ENCODE results near the gene TMSB15A.

DNA sequence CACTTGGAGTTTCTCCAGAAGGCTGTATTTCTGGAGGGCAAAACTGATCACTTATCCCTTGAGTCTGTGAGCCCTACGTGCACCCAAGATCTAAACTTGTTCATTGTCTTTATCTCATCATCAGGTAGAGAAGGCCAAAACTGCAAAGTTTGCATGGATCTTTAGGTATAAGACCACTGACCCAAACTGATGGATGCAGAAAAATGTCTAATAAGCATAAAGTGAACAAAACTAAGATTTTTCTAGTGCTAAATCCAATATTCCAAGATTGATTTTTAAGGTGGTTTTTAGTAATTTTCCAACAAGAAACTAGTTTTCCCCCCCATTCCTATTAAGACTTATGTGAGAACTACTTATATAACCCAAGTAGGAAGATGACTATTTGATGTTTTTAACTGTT lies 2.0 kb downstream of the TMSB15A start:
- no peak for TF ChIP-seq POLR2A (IDR thresholded peaks at IDR 0.05; ENCODE audit: low read depth, low read length)
- no peak for TF ChIP-seq POLR2AphosphoS5 (IDR thresholded peaks at IDR 0.05; ENCODE audit: low read depth, low read length)
- no peak for TF ChIP-seq TAF1 (IDR thresholded peaks at IDR 0.05; ENCODE audit: borderline replicate concordance, low read depth, low read length)
